MG63 (cell line): Measurements from ENCODE around the gene CEND1. TPM values are rescaled to one million over a fixed set of nuclear protein-coding genes. Genes with fewer than 3 reads are reported as not detected.

ENCODE experiments used
- DNase-seq: peaks from one replicate; pipeline ENCODE4 v3.0.0-alpha.2; 2020
- H3K27me3 ChIP-seq: fragments of 250-450 bp; sonication (Bioruptor Pico); 2 replicates; pipeline ENCODE4 v1.5.1; 2020; ENCODE audit warnings: mild to moderate bottlenecking, moderate library complexity
- H3K36me3 ChIP-seq: fragments of 250-450 bp; sonication (Bioruptor Pico); 2 replicates; pipeline ENCODE4 v1.5.1; 2020; ENCODE audit warnings: mild to moderate bottlenecking, moderate library complexity
- H3K4me3 ChIP-seq: fragments of 250-450 bp; sonication (Bioruptor Pico); 2 replicates; pipeline ENCODE4 v1.5.1; 2020; ENCODE audit warnings: mild to moderate bottlenecking, moderate library complexity
- H3K9me3 ChIP-seq: fragments of 250-450 bp; sonication (Bioruptor Pico); 2 replicates; pipeline ENCODE4 v1.5.1; 2020; ENCODE audit warnings: mild to moderate bottlenecking, moderate library complexity
- total RNA-seq: library from RNA; depleted of rRNA; stranded (reverse); fragments of >200 nt; shearing (Covaris generic); gene quantifications from 2 replicates; pipeline ENCODE4 v1.2.3, GENCODE V29; 2014; ENCODE audit warnings: low replicate concordance

The CEND1 gene
- total RNA-seq, 1 experiment from 2014 or later = not detected

DNA sequence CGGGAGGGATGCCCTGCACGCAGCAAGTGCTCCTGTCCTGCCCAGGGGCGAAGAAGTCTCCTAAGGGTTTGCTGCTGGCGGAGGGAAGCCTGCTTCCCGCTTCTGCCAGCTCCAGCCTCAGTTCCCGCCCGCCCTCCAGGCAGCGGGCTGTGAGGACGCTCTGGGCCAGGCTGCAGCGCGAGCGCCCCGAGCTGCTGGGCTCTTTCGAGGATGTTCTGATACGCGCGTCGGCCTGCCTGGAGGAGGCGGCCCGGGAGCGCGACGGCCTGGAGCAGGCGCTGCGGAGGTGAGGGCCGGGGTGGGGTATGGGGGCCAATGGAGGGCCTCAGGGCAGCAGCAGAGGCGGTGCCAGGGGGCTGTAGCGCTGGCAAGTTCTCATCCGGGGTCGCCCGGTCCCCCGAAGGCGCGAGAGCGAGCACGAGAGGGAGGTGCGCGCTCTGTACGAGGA, 40.0 kb upstream of the CEND1 start:
- H3K27me3 ChIP-seq = no peaks in the 10 kb centered on the region
- H3K36me3 ChIP-seq = peaks cover 18% of the 10 kb centered on the region
- DNase-seq = no peak
- no peak overlapping the region for H3K4me3 ChIP-seq
- no peaks in the 10 kb centered on the region for H3K9me3 ChIP-seq

DNA sequence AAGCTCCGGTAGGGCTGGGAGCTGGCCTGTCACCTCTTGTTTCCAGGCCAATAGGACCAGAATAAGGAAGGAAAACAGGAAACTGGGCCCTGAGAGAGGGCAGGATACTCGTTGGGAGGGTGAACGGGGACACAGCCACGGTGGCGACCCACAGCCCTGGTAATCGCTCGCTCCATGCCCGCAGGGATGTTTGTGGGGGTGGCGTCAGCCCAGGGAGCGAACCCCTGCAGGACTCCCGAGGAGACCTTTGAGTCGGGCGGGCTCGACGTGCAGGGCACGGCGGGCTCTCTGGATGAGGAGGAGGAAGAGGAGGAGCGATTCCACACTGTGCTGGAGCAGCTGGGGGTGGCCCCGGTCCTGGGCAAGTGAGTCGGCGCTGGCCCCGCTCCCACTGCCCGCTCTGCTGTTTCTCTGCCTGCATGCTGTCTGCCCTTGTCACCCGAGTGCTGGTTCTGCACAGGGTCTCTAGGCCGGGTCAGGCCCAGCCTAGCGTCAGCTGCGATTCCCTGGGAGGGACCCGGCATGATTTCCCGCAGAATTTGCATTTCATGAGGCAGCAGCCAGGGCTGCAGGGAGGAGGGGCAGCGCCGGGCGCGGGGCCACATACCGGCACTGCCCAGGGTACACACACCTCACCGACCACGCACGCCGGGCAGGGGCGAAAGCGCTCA, 39.4 kb upstream of the CEND1 start:
- Histone ChIP-seq H3K4me3 (no peak overlapping the region), H3K9me3 (no peaks in the 10 kb centered on the region), H3K36me3 (peaks cover 15% of the 10 kb centered on the region), H3K27me3 (no peaks in the 10 kb centered on the region)
- DNase-seq = peak; percentile 71

DNA sequence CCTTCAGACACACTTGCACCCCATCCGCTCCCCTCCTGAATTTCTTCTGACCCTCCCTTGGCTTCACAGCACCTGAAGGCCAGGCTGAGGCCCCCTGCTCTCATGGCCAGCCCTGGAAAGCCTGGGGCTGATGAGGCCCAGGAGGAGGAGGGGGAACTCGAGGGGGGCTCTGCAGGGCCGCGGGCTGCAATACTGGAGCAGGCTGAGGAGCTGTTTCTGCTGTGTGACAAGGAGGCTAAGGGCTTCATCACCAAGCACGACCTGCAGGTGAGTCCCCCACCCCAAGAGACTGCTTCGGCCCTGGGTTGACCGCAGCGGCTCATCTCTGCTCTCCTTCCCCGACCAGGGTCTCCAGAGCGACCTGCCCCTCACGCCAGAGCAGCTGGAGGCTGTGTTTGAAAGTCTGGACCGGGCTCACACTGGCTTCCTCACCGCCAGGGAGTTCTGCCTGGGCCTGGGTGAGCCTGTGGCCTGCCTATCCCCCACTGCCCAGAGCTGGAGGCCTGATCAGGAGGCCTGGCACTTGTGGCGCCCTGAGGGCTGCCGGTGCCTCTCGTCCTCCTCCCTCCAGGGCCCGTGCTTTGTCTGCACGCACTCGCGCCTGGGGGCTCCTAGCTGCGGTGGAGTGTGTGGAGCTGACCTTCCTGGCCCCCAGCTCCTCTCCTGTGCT, 38.8 kb upstream of the CEND1 start:
- no peak for DNase-seq
- H3K9me3 ChIP-seq = no peaks in the 10 kb centered on the region
- H3K4me3 ChIP-seq = no peak overlapping the region
- no peaks in the 10 kb centered on the region for H3K27me3 ChIP-seq
- peaks cover 14% of the 10 kb centered on the region for H3K36me3 ChIP-seq

GRCh38 chr11:827897-828192, 38.0 kb upstream of the CEND1 start, which contains the start of gene CRACR2B:
Gene CRACR2B (plus strand): TSS chr11:827919. CDS start chr11:828608, 689 bp downstream.
- H3K27me3 ChIP-seq = no peaks in the 10 kb centered on the region
- no peak within 1 kb of the TSS for H3K4me3 ChIP-seq
- peaks cover 19% of the 10 kb centered on the region for H3K36me3 ChIP-seq
- no peak for DNase-seq
- H3K9me3 ChIP-seq = no peaks in the 10 kb centered on the region

DNA sequence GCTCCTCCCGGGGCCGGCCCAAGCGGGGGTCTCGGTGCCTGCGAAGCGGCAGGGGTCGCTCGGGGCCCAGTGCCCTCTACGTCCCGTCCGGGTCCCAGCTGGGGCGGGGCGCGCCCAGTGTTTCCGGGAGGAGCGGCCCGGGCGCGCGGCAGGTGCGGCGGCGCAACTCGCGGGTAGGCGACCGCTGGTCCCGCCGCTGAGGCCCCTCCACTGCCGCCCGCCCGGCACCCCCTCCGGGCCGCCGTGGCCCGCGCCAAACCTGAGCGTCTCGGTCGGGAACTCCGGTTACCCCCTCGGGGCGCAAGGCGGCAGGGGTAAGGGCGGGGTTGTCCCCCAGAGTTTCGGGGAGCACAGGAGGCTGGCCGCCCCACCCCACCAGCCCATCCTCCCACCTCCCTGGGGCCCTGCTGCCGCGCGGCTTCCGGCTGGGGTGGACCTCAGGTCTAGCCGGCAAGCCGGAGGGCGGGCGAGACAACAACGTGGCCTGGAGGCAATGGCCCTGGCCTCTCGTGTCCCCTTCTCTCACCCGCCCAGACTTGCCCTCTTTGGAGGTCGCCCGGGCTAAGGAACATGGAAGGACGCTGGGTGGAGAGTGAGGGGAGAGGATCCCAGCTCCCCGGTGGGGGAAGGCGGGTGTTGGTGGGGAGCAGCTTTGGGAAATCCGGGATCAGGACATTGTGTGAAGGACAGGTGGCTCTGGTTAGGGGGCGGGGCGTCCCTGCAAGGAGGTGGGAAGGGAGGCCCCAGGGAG, 37.4 kb upstream of the CEND1 start:
- no peak overlapping the region for H3K4me3 ChIP-seq
- H3K9me3 ChIP-seq = no peaks in the 10 kb centered on the region
- H3K36me3 ChIP-seq = peaks cover 19% of the 10 kb centered on the region

DNA sequence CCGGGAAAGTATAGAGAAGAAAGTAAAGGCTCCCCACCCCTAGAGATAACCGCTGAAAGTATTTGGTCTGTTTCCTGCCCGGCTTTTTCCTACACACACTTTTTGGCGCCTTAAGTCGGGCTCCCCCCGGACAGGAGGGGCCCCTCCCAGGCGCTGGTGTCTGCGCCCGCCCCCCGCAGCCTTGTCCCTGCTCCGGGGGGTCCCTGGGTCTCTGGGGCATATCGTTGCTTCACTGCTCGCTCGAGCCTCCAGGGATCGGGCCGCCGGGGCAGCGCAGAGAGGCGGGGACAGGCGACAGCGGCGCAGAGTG, 36.9 kb upstream of the CEND1 start:
- H3K4me3 ChIP-seq = no peak overlapping the region
- peaks cover 20% of the 10 kb centered on the region for H3K36me3 ChIP-seq
- no peak for DNase-seq
- no peaks in the 10 kb centered on the region for H3K27me3 ChIP-seq
- no peaks in the 10 kb centered on the region for H3K9me3 ChIP-seq

More for the DNA sequence above, 37.4 kb upstream of the CEND1 start:
- DNase-seq = no peak
- no peaks in the 10 kb centered on the region for H3K27me3 ChIP-seq

DNA sequence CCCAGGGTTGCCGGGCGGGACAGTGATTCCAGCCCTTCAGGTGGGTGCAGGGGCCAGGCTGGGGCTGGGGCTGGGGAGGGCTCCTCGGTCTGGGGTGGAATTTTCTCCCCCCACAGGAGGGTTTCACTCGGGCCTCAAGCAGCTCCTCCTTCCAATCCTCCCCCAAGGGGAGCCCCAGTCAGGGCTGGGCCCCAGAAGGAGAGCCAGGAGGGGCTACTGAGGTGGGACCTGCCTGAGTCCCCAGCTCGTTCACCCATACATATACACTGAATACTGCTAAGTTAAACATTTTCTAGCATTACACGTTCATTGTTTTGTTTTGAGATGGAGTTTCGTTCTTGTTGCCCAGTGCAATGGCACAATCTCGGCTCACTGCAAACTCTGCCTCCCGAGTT, 36.3 kb upstream of the CEND1 start:
- Histone ChIP-seq H3K9me3 (no peaks in the 10 kb centered on the region), H3K36me3 (peaks cover 25% of the 10 kb centered on the region), H3K4me3 (no peak overlapping the region), H3K27me3 (no peaks in the 10 kb centered on the region)
- DNase-seq = no peak

- H3K9me3 ChIP-seq = no peaks in the 10 kb centered on the region
- no peak overlapping the region for H3K4me3 ChIP-seq
- no peaks in the 10 kb centered on the region for H3K27me3 ChIP-seq
- H3K36me3 ChIP-seq = peaks cover 25% of the 10 kb centered on the region
- DNase-seq = no peak
Observed at GRCh38 chr11:825366-826226, 35.7 kb upstream of the CEND1 start.

- H3K27me3 ChIP-seq = no peaks in the 10 kb centered on the region
- H3K4me3 ChIP-seq = no peak overlapping the region
- no peaks in the 10 kb centered on the region for H3K9me3 ChIP-seq
- peaks cover 25% of the 10 kb centered on the region for H3K36me3 ChIP-seq
- DNase-seq = no peak
Observed at GRCh38 chr11:824942-825341, 35.1 kb upstream of the CEND1 start.

DNA sequence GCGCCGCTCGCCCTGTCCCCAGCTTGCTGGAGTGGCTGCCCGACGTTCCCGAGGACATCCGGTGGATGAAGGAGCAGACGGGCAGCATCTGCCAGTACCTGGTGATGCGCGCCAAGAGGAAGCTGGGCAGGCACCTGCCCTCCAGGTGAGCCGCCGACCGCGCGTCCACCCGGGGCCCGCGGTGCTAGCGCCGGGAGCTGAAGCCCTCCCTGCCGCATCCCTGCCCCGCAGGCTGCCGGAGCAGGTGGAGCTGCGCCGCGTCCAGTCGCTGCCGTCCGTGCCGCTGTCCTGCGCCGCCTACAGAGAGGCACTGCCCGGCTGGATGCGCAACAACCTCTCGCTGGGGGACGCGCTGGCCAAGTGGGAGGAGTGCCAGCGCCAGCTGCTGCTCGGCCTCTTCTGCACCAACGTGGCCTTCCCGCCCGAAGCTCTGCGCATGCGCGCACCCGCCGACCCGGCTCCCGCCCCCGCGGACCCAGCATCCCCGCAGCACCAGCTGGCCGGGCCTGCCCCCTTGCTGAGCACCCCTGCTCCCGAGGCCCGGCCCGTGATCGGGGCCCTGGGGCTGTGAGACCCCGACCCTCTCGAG, 34.5 kb upstream of the CEND1 start:
- DNase-seq = no peak
- H3K27me3 ChIP-seq = no peaks in the 10 kb centered on the region
- H3K4me3 ChIP-seq = no peak overlapping the region
- H3K9me3 ChIP-seq = no peaks in the 10 kb centered on the region
- H3K36me3 ChIP-seq = peaks cover 25% of the 10 kb centered on the region

DNA sequence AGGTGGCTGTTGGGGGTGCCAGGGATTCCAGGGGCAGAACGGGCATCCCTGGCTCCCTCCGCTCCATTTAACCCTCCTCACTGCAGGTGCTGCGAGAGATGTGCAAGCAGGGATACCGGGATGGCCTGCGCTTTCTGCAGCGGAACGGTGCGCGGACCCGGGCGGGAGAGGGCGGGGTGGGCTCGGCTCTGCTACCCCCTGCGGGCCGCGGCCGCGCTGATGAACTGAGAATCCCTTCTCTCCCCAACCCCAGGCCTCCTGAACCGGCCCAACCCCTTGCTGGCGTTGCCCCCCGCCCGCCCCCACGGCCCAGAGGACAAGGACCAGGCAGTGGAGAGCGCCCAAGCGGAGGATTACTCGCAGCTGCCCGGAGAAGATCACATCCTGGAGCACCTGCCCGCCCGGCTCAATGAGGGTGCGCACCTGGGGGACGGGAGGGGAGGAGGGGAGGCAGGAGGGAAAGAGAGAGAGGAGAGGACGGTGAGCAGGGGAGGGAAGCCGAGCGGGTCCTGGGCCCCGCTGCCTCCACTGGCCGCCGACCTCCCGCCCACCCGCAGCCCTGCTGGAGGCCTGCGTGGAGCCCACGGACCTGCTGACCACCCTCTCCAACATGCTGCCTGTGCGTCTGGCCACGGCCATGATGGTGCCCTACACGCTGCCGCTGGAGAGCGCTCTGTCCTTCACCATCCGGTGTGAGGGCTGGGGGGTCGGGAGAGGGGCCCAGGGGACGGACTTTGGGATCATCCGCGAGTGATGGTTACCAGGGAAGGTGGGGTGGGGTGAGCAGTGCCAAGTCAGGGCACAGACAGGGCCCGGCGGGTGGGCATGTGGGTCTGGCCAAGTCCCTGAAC, 33.8 kb upstream of the CEND1 start:
- no peaks in the 10 kb centered on the region for H3K27me3 ChIP-seq
- DNase-seq = no peak
- H3K4me3 ChIP-seq = no peak overlapping the region
- H3K36me3 ChIP-seq = peaks cover 25% of the 10 kb centered on the region
- no peaks in the 10 kb centered on the region for H3K9me3 ChIP-seq

GRCh38 chr11:821512-822371, 31.9 kb upstream of the CEND1 start:
- no peaks in the 10 kb centered on the region for H3K9me3 ChIP-seq
- H3K4me3 ChIP-seq = peak overlapping the region; percentile 57; the same call in 1 of the 2 replicates
- no peaks in the 10 kb centered on the region for H3K27me3 ChIP-seq
- no peak for DNase-seq
- peaks cover 25% of the 10 kb centered on the region for H3K36me3 ChIP-seq

DNA sequence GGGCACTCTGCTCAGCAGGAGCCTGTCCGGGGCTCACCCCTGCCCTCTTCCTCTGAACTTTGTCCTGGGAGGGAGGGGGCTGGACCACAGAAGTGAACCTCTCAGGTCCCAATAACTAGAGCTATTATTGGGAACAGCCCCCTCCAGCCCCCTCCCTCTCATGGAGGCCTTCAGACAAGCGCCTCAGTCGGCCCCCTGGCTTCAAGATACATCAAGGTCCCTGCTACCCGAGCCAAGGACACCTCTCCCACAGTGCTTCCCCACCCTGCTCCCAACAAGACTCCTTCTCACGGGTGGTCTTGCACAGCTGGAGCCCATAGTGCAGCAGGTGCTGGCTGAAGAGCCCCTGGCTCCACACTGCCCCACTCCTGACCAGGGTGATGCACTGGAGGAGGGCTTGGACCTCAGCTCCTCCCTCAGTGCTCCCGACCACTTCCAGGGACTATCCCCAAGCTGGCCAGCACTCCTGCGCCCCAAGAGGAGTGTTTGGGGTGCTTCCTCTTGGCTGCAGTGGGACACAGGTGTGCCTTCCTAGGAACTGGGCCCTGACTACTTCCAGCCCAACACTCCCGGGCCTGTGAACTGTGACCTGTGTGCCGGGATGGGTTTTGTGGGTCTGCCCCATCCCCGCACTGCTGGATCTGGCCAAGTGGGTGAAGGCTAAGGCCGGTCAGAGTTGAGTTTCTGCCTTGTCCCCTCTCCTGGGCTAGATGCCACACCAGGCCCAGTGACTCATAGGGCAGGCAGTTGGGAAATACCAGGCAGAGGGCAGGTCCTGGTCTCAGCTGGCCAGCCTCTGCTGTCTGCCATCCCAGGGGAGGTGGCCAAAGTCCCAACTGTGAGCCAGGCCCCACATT, 31.0 kb upstream of the CEND1 start:
- H3K4me3 ChIP-seq = peak overlapping the region; percentile 57
- H3K36me3 ChIP-seq = peaks cover 25% of the 10 kb centered on the region
- H3K9me3 ChIP-seq = no peaks in the 10 kb centered on the region
- H3K27me3 ChIP-seq = no peaks in the 10 kb centered on the region
- peak; percentile 94 for DNase-seq

DNA sequence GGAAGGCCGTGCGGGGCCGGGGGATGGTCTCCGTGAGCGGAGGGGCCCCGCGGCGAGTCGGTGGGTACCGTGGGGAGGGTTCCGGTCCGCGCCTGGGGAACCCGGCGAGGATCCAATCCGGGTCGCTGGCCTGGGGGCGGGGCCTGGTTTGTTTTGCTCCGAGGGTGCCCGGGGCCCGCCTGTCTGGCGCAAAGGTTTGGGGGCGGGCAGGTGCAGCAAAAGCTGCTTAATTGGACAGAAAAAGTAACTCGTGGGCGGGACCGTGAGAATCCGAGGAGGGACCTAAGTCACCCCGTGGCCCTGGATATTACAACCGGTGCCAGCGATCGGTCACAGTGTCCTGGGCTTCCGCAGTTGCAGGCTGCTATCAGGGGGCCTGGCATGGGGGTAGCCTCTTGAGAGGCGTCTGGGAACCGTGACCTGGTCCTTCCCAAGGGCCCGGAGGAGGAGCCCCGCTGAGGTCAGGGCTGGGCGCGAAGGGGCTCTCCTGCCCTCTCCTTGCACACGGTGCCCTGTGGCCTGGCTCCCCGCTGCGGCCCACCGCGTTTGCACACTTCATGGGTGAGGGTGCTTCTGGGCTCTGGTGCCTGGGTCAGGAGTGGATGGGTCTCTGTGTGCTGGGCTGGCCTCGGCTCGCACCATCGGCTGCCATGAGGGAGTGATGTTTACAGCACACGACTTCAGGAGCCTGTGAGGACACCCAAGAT, 30.2 kb upstream of the CEND1 start:
- Histone ChIP-seq H3K9me3 (no peaks in the 10 kb centered on the region), H3K27me3 (no peaks in the 10 kb centered on the region)
- peak; percentile 82 for DNase-seq

More for the DNA sequence above, 30.2 kb upstream of the CEND1 start:
- Histone ChIP-seq H3K36me3 (peaks cover 27% of the 10 kb centered on the region), H3K4me3 (peak overlapping the region; percentile 57)
